H1 (cell line): ENCODE data around the gene ZNF776. TPM values are rescaled to one million over a fixed set of nuclear protein-coding genes. Genes with fewer than 3 reads are reported as not detected.

ENCODE experiments used
- CTCF ChIA-PET: fragments of 300-600 bp; sonication (Branson Sonifier 250); formaldehyde crosslinking; loops from one replicate; lab custom pipeline; 2021; ENCODE audit not compliant: partially characterized antibody; lab: Charles Lee
- POLR2A ChIA-PET: fragments of 300-600 bp; sonication (Branson Sonifier 250); formaldehyde crosslinking; loops from one replicate; lab custom pipeline; 2021; ENCODE audit warnings: inconsistent platforms; ENCODE audit not compliant: partially characterized antibody; lab: Charles Lee
- DNase-seq, 2 experiments: peaks; one replicate each; pipeline versions ENCODE4 v3.0.0 to v3.0.0-alpha.2; 2010 to 2022; ENCODE audit warnings: low spot score in 2 of 2, low read depth in 1 of 2, mixed read lengths in 1 of 2
- FAIRE-seq: peaks from 2 replicates; lab custom pipeline; 2011; peaks lifted over from hg19 to GRCh38; lab: Jason Lieb, UNC
- H2AFZ ChIP-seq: 2 replicates; pipeline ENCODE4 v1.8.1; 2012; ENCODE audit warnings: low read length, inconsistent platforms
- H2AK5ac ChIP-seq: 2 replicates; pipeline ENCODE4 v1.6.1; 2013; ENCODE audit warnings: low read depth, low read length
- H2BK120ac ChIP-seq: replicated peaks from 2 replicates; pipeline ENCODE3; 2013; ENCODE audit warnings: low read depth, low read length, inconsistent platforms
- H2BK12ac ChIP-seq: 2 replicates; pipeline ENCODE4 v1.6.1; 2013; ENCODE audit warnings: low read depth, low read length
- H2BK15ac ChIP-seq: 2 replicates; pipeline ENCODE4 v1.6.1; 2013; ENCODE audit warnings: low read length
- H2BK20ac ChIP-seq: 2 replicates; pipeline ENCODE4 v1.6.1; 2013; ENCODE audit warnings: low read length
- H2BK5ac ChIP-seq: 2 replicates; pipeline ENCODE4 v1.6.1; 2013; ENCODE audit warnings: low read depth, low read length
- H3K14ac ChIP-seq: 2 replicates; pipeline ENCODE4 v1.6.1; 2013; ENCODE audit warnings: inconsistent platforms; ENCODE audit not compliant: insufficient read length
- H3K18ac ChIP-seq: 2 replicates; pipeline ENCODE4 v1.6.1; 2013; ENCODE audit warnings: low read length; ENCODE audit errors: extremely low read depth
- H3K23ac ChIP-seq: 2 replicates; pipeline ENCODE4 v1.6.1; 2013; ENCODE audit warnings: inconsistent platforms; ENCODE audit not compliant: insufficient read length
- H3K23me2 ChIP-seq: 2 replicates; pipeline ENCODE4 v1.6.1; 2013; ENCODE audit warnings: low read depth, low read length
- H3K27ac ChIP-seq: 2 replicates; pipeline ENCODE4 v1.6.1; 2011; ENCODE audit warnings: low read depth, low read length, inconsistent platforms
- H3K27me3 ChIP-seq, 4 experiments: replicated peaks in 1 of 4; 1 replicate in 1 of 4; 2 replicates in 3 of 4; pipeline versions ENCODE4 v1.6.1 to v1.8.1; 2011 to 2013; ENCODE audit warnings: low read length in 3 of 4, mild to moderate bottlenecking in 3 of 4, inconsistent platforms in 2 of 4, mixed read lengths in 2 of 4, moderate library complexity in 1 of 4; ENCODE audit not compliant: control insufficient read depth in 3 of 4, insufficient read depth in 3 of 4; ENCODE audit errors: extremely low read depth in 1 of 4
- H3K36me3 ChIP-seq, 4 experiments: 2 replicates each; pipeline versions ENCODE4 v1.6.1 to v1.8.1; 2011 to 2013; ENCODE audit warnings: mild to moderate bottlenecking in 4 of 4, low read length in 3 of 4, moderate library complexity in 2 of 4, control low read depth in 1 of 4, inconsistent platforms in 1 of 4; ENCODE audit not compliant: insufficient read depth in 4 of 4, control insufficient read depth in 2 of 4
- H3K4ac ChIP-seq: replicated peaks from 2 replicates; pipeline ENCODE3; 2013; ENCODE audit warnings: low read length, low read depth, mixed read lengths, inconsistent platforms; ENCODE audit not compliant: insufficient read length
- H3K4me1 ChIP-seq, 4 experiments: replicated peaks in 1 of 4; 1 replicate in 1 of 4; 2 replicates in 3 of 4; pipeline versions ENCODE4 v1.6.1 to v1.8.1; 2011 to 2013; ENCODE audit warnings: low read length in 3 of 4, inconsistent platforms in 2 of 4, mixed read lengths in 1 of 4; ENCODE audit not compliant: insufficient read depth in 4 of 4, control insufficient read depth in 3 of 4
- H3K4me2 ChIP-seq, 2 experiments: 2 replicates each; pipeline versions ENCODE4 v1.6.1 to v1.8.1; 2011 to 2013; ENCODE audit warnings: low read depth in 2 of 2, low read length in 2 of 2, control low read depth in 1 of 2, inconsistent platforms in 1 of 2, mild to moderate bottlenecking in 1 of 2; ENCODE audit not compliant: insufficient read depth in 1 of 2
- H3K4me3 ChIP-seq, 4 experiments: fragments of 200-600, 300-600 bp in 1 of 4; sonication (generic), shearing (Covaris generic), sonication (Bioruptor Twin) in 1 of 4; 2 replicates each; pipeline versions ENCODE4 v1.5.1 to v1.8.1; 2011 to 2016; ENCODE audit warnings: low read length in 4 of 4, low read depth in 3 of 4, control low read depth in 2 of 4, inconsistent platforms in 2 of 4, mild to moderate bottlenecking in 2 of 4, mixed read lengths in 1 of 4, moderate library complexity in 1 of 4; ENCODE audit not compliant: insufficient read depth in 2 of 4; ENCODE audit errors: extremely low read depth in 1 of 4
- H3K56ac ChIP-seq: replicated peaks from 2 replicates; pipeline ENCODE3; 2013; ENCODE audit warnings: low read depth, mild to moderate bottlenecking, mixed read lengths, low read length, inconsistent platforms; ENCODE audit not compliant: insufficient read length
- H3K79me1 ChIP-seq: 2 replicates; pipeline ENCODE4 v1.6.1; 2013; ENCODE audit warnings: low read depth, low read length, control low read depth
- H3K79me2 ChIP-seq, 2 experiments: 2 replicates each; pipeline versions ENCODE4 v1.6.1 to v1.8.1; 2012 to 2013; ENCODE audit warnings: low read length in 2 of 2, mild to moderate bottlenecking in 2 of 2, inconsistent platforms in 1 of 2; ENCODE audit not compliant: insufficient read depth in 2 of 2, control insufficient read depth in 1 of 2
- H3K9ac ChIP-seq, 4 experiments: replicated peaks in 1 of 4; 1 replicate in 1 of 4; 2 replicates in 3 of 4; pipeline versions ENCODE4 v1.6.1 to v1.8.1; 2011 to 2013; ENCODE audit warnings: low read depth in 3 of 4, low read length in 3 of 4, control low read depth in 2 of 4, mild to moderate bottlenecking in 2 of 4, moderate library complexity in 2 of 4, inconsistent platforms in 1 of 4; ENCODE audit errors: extremely low read depth in 1 of 4
- H3K9me3 ChIP-seq, 2 experiments: 2 replicates each; pipeline versions ENCODE4 v1.6.1 to v1.8.1; 2012 to 2013; ENCODE audit warnings: mild to moderate bottlenecking in 2 of 2, moderate library complexity in 2 of 2, control low read depth in 1 of 2, inconsistent platforms in 1 of 2, low read depth in 1 of 2, low read length in 1 of 2, mixed read lengths in 1 of 2; ENCODE audit not compliant: insufficient read depth in 2 of 2
- H4K20me1 ChIP-seq, 2 experiments: replicated peaks in 1 of 2; 2 replicates each; pipeline versions ENCODE3 to v1.8.1; 2011 to 2013; ENCODE audit warnings: inconsistent platforms in 2 of 2, low read length in 2 of 2, mild to moderate bottlenecking in 1 of 2; ENCODE audit not compliant: insufficient read depth in 2 of 2, control insufficient read depth in 1 of 2
- H4K5ac ChIP-seq: 2 replicates; pipeline ENCODE4 v1.6.1; 2013; ENCODE audit warnings: low read length, low read depth, mixed read lengths, inconsistent platforms; ENCODE audit not compliant: insufficient read length
- H4K8ac ChIP-seq: 2 replicates; pipeline ENCODE4 v1.8.0; 2013; ENCODE audit warnings: mild to moderate bottlenecking, moderate library complexity, low read length, inconsistent platforms; ENCODE audit not compliant: insufficient read depth; ENCODE audit errors: extremely low read depth
- H4K91ac ChIP-seq: replicated peaks from 2 replicates; pipeline ENCODE3; 2013; ENCODE audit warnings: low read length, mixed read lengths, inconsistent platforms; ENCODE audit not compliant: insufficient read length
- CREB1 ChIP-seq: IDR thresholded peaks from 2 replicates; pipeline ENCODE4 v1.6.1; 2012; ENCODE audit warnings: inconsistent platforms
- EP300 ChIP-seq, 2 experiments: IDR thresholded peaks; 1 replicate in 1 of 2; 2 replicates in 1 of 2; pipeline ENCODE4 v1.6.1; 2011 to 2012; ENCODE audit warnings: low read depth in 2 of 2, low read length in 2 of 2, mild to moderate bottlenecking in 2 of 2, borderline replicate concordance in 1 of 2, inconsistent platforms in 1 of 2, moderate library complexity in 1 of 2
- GABPA ChIP-seq: IDR thresholded peaks from 2 replicates; pipeline ENCODE4 v1.6.1; 2011; ENCODE audit warnings: mild to moderate bottlenecking, low read length, moderate library complexity, borderline replicate concordance; ENCODE audit not compliant: insufficient read depth
- JUND ChIP-seq: IDR thresholded peaks from 2 replicates; pipeline ENCODE4 v1.6.1; 2011; ENCODE audit warnings: mild to moderate bottlenecking, improper control_type of control experiment, low read length
- KDM4A ChIP-seq: IDR thresholded peaks from one replicate; pipeline ENCODE4 v1.7.1; 2012; ENCODE audit warnings: low read depth, mild to moderate bottlenecking, moderate library complexity, low read length, inconsistent platforms; ENCODE audit not compliant: severe bottlenecking
- KDM5A ChIP-seq: fragments of 200-600 bp; IDR thresholded peaks from 2 replicates; pipeline ENCODE4 v1.7.1; 2012; ENCODE audit warnings: mild to moderate bottlenecking, low read length, inconsistent platforms, mixed read lengths
- MAX ChIP-seq: IDR thresholded peaks from 2 replicates; pipeline ENCODE4 v1.6.1; 2012; ENCODE audit warnings: inconsistent platforms
- NRF1 ChIP-seq: IDR thresholded peaks from 2 replicates; pipeline ENCODE4 v1.6.1; 2011; ENCODE audit warnings: mild to moderate bottlenecking, low read depth, low read length, improper control_type of control experiment
- POLR2AphosphoS5 ChIP-seq: IDR thresholded peaks from 2 replicates; pipeline ENCODE4 v1.6.1; 2011; ENCODE audit warnings: low read depth, low read length
- POU5F1 ChIP-seq: IDR thresholded peaks from 2 replicates; pipeline ENCODE4 v1.6.1; 2011; ENCODE audit warnings: low read depth, mild to moderate bottlenecking, low read length, moderate library complexity
- RXRA ChIP-seq: IDR thresholded peaks from 2 replicates; pipeline ENCODE4 v1.6.1; 2011; ENCODE audit warnings: low read depth, mild to moderate bottlenecking, low read length, moderate library complexity; ENCODE audit not compliant: insufficient read depth
- SIN3A ChIP-seq, 2 experiments: IDR thresholded peaks in 1 of 2; conservative IDR thresholded peaks in 1 of 2; 2 replicates each; pipeline ENCODE4 v1.6.1; 2011 to 2012; ENCODE audit warnings: low read length in 2 of 2, improper control_type of control experiment in 1 of 2, low read depth in 1 of 2, mild to moderate bottlenecking in 1 of 2
- SP2 ChIP-seq: IDR thresholded peaks from 2 replicates; pipeline ENCODE4 v1.6.1; 2012; ENCODE audit warnings: mild to moderate bottlenecking, low read length, inconsistent platforms
- TAF1 ChIP-seq: IDR thresholded peaks from 2 replicates; pipeline ENCODE4 v1.6.1; 2011; ENCODE audit warnings: mild to moderate bottlenecking, low read depth, low read length
- WGBS, 2 experiments: shearing (Covaris generic) in 1 of 2; methylation state at CpG; one replicate each; pipeline versions ENCODE4 v1.1.6 to v1.1.7; 2013 to 2015; ENCODE audit warnings: low lambda C conversion rate in 2 of 2, mixed read lengths in 2 of 2, inconsistent platforms in 1 of 2, low coverage in 1 of 2, missing lambda C conversion rate in 1 of 2; ENCODE audit not compliant: insufficient replicate concordance in 2 of 2, insufficient coverage in 1 of 2, insufficient read length in 1 of 2; ENCODE audit errors: extremely low coverage in 1 of 2, missing lambda C conversion rate in 1 of 2; 5-methylcytosine and 5-hydroxymethylcytosine counted together
- polyA plus RNA-seq, 7 experiments: library from polyadenylated mRNA; depleted of rRNA in 3 of 7; stranded (reverse) in 5 of 7; unstranded in 2 of 7; fragments of >200 nt in 5 of 7; fragments of 200-250 nt in 2 of 7; gene quantifications; 1 replicate in 5 of 7; 2 replicates in 1 of 7; 4 replicates in 1 of 7; pipeline versions ENCODE4 v1.2.1 to v1.2.3, GENCODE V29; 2011 to 2013; ENCODE audit warnings: missing spikeins in 2 of 7, mixed read lengths in 2 of 7
- total RNA-seq: library from RNA; stranded (reverse); fragmentation: NEBNext Ultra II Directional; extraction: Animal tissue kit (Norgen Biotek cat#: 25700); gene quantifications from 2 replicates; pipeline ENCODE4 v1.2.1, GENCODE V29; 2021

ZNF776 gene
- total and polyA plus RNA-seq, 2 of the 8 experiments (the other 6 are each of a cell fraction or from before 2014, with no cell fraction given), result 7.8 to 20.5 TPM

GRCh38 chr19:57754091-57754673, 7.6 kb downstream of the ZNF776 start:
- Histone ChIP-seq H4K20me1 (peaks cover 0 to 15% of the 10 kb centered on the region in 2 experiments), H3K27me3 (no peaks in the 10 kb centered on the region), H3K27ac (no peak overlapping the region), H2BK120ac (no peak overlapping the region), H2BK12ac (no peak overlapping the region), H2BK20ac (no peak overlapping the region), H2BK5ac (no peak overlapping the region), H2AK5ac (no peak overlapping the region), H3K4me3 (no peak overlapping the region), H3K23ac (no peak overlapping the region), H3K4me1 (no peaks in the 10 kb centered on the region), H3K4me2 (no peak overlapping the region), H3K4ac (no peak overlapping the region), H3K79me1 (peaks cover 7% of the 10 kb centered on the region), H4K8ac (no peak overlapping the region), H3K79me2 (peaks cover 0 to 14% of the 10 kb centered on the region in 2 experiments; a peak in 2 of 4 replicates), H2BK15ac (no peak overlapping the region), H3K18ac (no peak overlapping the region), H3K14ac (no peak overlapping the region), H3K23me2 (no peaks in the 10 kb centered on the region), H3K9me3 (no peaks in the 10 kb centered on the region), H4K91ac (no peak overlapping the region), H2AFZ (no peak overlapping the region), H3K36me3 (peaks cover 43 to 92% (median 67%) of the 10 kb centered on the region in 4 experiments), H3K9ac (no peak overlapping the region; a peak in 1 of 7 replicates), H4K5ac (no peak overlapping the region), H3K56ac (no peak overlapping the region)
- ChIA-PET CTCF (no interaction called here), POLR2A (no interaction called here)
- TF ChIP-seq KDM5A, result no peak
- TF ChIP-seq MAX, result no peak
- no peak for TF ChIP-seq JUND
- TF ChIP-seq CREB1, result no peak
- TF ChIP-seq SP2, result no peak
- TF ChIP-seq KDM4A, result no peak
- no peak for TF ChIP-seq POLR2AphosphoS5
- no peak for TF ChIP-seq GABPA
- no peak for TF ChIP-seq NRF1
- no peak for TF ChIP-seq TAF1
- no peak for TF ChIP-seq RXRA
- no peak for TF ChIP-seq POU5F1
- TF ChIP-seq SIN3A (conservative IDR thresholded peaks at IDR 0.05 in 1 of 2, IDR thresholded peaks at IDR 0.05 in 1 of 2; ENCODE audit: low read depth in 1 of 2, low read length in 2 of 2), result no peak
- TF ChIP-seq EP300 (IDR thresholded peaks at IDR 0.05; ENCODE audit: borderline replicate concordance in 1 of 2, low read depth in 2 of 2, low read length in 2 of 2), result no peak
- FAIRE-seq (no peak), DNase-seq (no peak)
- 90% methylated on average over 10 of the region's 10 CpGs; no CpG with 5 or more reads in 1 of the 2 experiments for WGBS, 2 experiments
